ENCODE results near the gene NUP188. TPM values are rescaled to one million over a fixed set of nuclear protein-coding genes. Genes with fewer than 3 reads are reported as not detected.

Gene NUP188
- total RNA-seq, 6 experiments from 2014 or later: 42.1 to 58.2 (median 54.2) TPM

DNA sequence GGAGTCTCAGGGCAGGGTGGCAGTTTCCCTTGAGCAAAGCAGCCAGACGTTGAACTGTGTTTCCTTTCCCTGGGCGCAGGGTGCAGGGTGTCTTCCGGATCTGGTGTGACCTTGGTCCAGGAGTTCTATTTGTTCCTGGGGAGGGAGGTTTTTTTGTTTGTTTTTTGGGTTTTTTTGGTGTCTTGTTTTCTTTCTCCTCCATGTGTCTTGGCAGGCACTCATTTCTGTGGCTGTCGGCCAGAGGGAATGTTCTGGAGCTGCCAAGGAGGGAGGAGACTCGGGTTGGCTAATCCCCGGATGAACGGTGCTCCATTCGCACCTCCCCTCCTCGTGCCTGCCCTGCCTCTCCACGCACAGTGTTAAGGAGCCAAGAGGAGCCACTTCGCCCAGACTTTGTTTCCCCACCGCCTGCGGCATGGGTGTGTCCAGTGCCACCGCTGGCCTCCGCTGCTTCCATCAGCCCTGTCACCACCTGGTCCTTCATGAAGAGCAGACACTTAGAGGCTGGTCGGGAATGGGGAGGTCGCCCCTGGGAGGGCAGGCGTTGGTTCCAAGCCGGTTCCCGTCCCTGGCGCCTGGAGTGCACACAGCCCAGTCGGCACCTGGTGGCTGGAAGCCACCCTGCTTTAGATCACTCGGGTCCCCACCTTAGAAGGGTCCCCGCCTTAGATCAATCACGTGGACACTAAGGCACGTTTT, 30.2 kb upstream of the NUP188 start:
- Mint-ChIP-seq H3K27me3 (ENCODE audit: insufficient read depth) (peaks cover 3% of the 10 kb centered on the region), H3K4me1 (ENCODE audit: low read depth) (peaks cover 63% of the 10 kb centered on the region), H3K27ac (peak overlapping the region; percentile 87), H3K4me3 (peak overlapping the region; percentile 23; the same call in 1 of the 2 replicates), H3K9me3 (no peaks in the 10 kb centered on the region), H3K36me3 (ENCODE audit: low read depth) (peaks cover 25% of the 10 kb centered on the region)
- DNase-seq: peak; percentile 60
- TF ChIP-seq, protein P1, sequence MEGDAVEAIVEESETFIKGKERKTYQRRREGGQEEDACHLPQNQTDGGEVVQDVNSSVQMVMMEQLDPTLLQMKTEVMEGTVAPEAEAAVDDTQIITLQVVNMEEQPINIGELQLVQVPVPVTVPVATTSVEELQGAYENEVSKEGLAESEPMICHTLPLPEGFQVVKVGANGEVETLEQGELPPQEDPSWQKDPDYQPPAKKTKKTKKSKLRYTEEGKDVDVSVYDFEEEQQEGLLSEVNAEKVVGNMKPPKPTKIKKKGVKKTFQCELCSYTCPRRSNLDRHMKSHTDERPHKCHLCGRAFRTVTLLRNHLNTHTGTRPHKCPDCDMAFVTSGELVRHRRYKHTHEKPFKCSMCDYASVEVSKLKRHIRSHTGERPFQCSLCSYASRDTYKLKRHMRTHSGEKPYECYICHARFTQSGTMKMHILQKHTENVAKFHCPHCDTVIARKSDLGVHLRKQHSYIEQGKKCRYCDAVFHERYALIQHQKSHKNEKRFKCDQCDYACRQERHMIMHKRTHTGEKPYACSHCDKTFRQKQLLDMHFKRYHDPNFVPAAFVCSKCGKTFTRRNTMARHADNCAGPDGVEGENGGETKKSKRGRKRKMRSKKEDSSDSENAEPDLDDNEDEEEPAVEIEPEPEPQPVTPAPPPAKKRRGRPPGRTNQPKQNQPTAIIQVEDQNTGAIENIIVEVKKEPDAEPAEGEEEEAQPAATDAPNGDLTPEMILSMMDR (IDR thresholded peaks at IDR 0.05): no peak

DNA sequence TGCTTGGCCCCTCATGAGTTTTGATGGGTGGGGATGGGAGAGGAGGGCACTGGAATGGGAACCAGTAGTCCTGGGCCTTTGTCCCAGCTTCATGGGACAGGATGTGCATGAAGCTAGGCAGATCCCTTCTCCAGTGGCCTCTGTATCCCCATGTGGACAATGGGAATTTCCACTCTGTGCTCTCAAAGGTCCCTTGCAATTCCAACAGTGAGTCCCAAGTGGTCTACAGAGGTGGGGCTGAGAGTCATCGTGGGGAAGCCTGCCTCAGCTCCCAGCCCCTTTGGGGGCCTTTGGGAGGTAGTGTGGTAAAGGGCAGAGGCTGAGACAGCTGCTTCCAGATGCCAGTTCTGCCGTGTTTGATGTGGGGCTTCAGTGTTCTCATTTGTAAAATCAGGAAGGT, 28.6 kb upstream of the NUP188 start:
- H3K4me3 Mint-ChIP-seq: no peak overlapping the region; the same call in 1 of the 2 replicates
- DNase-seq: no peak

DNA sequence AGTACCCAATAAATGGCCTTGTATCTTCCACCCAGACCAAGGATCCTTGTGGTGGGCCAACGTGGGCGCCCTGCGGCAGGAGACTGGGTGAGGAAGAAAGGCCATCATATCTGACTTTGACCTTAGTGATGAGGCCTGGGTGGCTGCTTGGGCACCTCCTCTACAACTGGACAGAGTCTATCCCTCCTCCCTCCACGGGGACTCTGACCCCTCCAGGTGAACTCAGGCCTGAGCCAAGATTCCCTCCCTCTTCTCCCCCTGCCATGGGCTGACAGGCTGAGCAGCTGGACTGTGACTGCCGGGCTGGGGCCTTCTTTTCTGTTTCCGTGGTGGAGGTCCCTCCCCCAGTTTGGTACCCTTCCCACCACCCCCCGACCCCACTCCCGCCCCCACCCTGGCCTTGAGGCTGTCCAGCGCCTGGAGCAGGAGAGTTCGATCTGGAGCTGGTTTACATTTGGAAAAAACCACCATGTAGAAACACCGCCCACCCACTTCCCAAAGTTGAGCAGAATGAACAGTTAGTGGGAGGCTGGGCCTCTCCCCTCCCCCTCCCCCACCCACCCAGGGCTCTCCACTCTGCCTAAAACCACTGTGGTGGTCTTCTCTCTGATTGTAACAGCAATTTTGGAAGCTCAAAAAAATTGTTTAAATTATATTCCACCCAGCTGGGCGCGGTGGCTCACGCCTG, 28.0 kb upstream of the NUP188 start:
- TF ChIP-seq, protein P1 (IDR thresholded peaks at IDR 0.05): no peak
- DNase-seq: no peak
- H3K9me3 Mint-ChIP-seq: no peaks in the 10 kb centered on the region
- H3K27me3 Mint-ChIP-seq (ENCODE audit: insufficient read depth): no peaks in the 10 kb centered on the region; the same call in none of the 2 replicates
- peaks cover 18% of the 10 kb centered on the region for H3K36me3 Mint-ChIP-seq (ENCODE audit: low read depth)
- H3K27ac Mint-ChIP-seq: peak overlapping the region; percentile 69
- no peak overlapping the region for H3K4me3 Mint-ChIP-seq
- H3K4me1 Mint-ChIP-seq (ENCODE audit: low read depth): peaks cover 49% of the 10 kb centered on the region

More for the DNA sequence above, 28.6 kb upstream of the NUP188 start:
- peaks cover 18% of the 10 kb centered on the region for H3K36me3 Mint-ChIP-seq (ENCODE audit: low read depth)
- TF ChIP-seq, protein P1 (IDR thresholded peaks at IDR 0.05): no peak
- no peaks in the 10 kb centered on the region for H3K9me3 Mint-ChIP-seq
- peaks cover 49% of the 10 kb centered on the region for H3K4me1 Mint-ChIP-seq (ENCODE audit: low read depth)
- no peaks in the 10 kb centered on the region; the same call in none of the 2 replicates for H3K27me3 Mint-ChIP-seq (ENCODE audit: insufficient read depth)
- H3K27ac Mint-ChIP-seq: peak overlapping the region; percentile 69

DNA sequence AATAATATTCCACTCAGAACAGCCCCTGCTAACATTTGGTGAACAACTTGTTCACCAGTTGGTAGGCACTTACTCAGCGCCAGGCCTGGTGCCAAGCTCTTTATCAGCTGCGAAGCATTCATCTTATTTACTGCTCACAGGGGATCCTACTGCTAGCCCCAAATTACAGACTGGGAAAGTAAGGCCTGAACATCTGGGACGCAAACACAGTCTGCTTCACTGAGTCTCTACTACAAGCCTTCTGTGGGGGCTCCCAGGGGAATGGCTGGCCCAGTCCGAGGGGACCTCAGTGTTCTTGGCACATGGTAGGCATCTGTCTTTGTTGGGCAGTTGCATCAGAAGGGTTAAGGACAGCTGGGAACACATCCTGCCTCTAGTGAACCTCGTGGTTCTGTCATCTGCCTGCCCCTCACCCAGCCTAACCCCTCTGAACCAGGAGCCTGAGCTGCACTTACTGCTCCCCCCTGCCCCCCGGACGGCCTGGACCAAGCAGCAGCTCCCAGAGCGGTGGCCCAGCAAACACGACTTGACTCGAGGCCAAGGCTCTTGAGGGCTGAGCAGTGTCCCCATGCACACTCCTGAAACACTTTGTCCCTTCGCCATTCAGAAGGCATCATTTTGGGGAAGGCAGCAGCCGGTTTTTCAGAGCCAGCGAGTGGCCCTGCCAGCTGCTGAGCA, 27.0 kb upstream of the NUP188 start, which contains the start of gene PHYHD1:
PHYHD1 (plus strand) TSS at position 602 of the 678 bp plus-strand sequence. CDS start 1,342 bp downstream, outside the sequence.
- Mint-ChIP-seq H3K4me3 (peak within 1 kb of the TSS; percentile 84; the same call in 1 of the 2 replicates), H3K4me1 (ENCODE audit: low read depth) (peaks cover 48% of the 10 kb centered on the region), H3K27ac (peak within 1 kb of the TSS; percentile 80)

More for the DNA sequence above, 27.0 kb upstream of the NUP188 start, which contains the start of gene PHYHD1:
- TF ChIP-seq, protein P1 (IDR thresholded peaks at IDR 0.05): no peak
- DNase-seq: peak; percentile 74
- H3K36me3 Mint-ChIP-seq (ENCODE audit: low read depth): peaks cover 18% of the 10 kb centered on the region
- no peaks in the 10 kb centered on the region; the same call in none of the 2 replicates for H3K27me3 Mint-ChIP-seq (ENCODE audit: insufficient read depth)
- H3K9me3 Mint-ChIP-seq: no peaks in the 10 kb centered on the region
